ENCODE measurements around the gene KREMEN2. TPM values are rescaled to one million over a fixed set of nuclear protein-coding genes. Genes with fewer than 3 reads are reported as not detected.

The KREMEN2 gene
- total RNA-seq, 1 donor from 2014 or later = 18.8 TPM

- DNase-seq = no peak
Measured at GRCh38 chr16:2966043-2966807, 2.1 kb downstream of the KREMEN2 start.

- DNase-seq = no peak
Measured at GRCh38 chr16:2966808-2967191, 2.7 kb downstream of the KREMEN2 start.

DNA sequence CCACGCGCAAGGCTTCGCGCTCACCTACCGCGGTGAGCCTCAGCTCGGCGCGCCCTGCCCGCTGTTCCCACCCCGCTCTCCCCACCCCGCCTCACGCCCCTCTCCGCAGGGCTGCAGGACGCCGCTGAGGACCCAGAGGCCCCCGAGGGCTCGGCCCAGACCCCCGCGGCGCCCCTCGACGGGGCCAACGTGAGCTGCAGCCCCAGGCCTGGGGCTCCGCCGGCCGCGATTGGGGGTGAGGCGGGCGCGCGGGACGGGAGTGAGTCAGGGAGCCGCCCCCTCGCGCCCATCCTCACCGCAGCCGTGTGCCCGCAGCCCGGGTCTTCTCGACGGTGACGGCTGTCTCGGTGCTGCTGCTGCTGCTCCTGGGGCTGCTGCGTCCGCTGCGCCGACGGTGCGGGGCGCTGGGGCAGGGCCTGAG, 3.1 kb downstream of the KREMEN2 start:
- DNase-seq = no peak

GRCh38 chr16:2967721-2968161, 3.7 kb downstream of the KREMEN2 start:
- DNase-seq = no peak

GRCh38 chr16:2968368-2968737, 4.3 kb downstream of the KREMEN2 start:
- DNase-seq = no peak

DNA sequence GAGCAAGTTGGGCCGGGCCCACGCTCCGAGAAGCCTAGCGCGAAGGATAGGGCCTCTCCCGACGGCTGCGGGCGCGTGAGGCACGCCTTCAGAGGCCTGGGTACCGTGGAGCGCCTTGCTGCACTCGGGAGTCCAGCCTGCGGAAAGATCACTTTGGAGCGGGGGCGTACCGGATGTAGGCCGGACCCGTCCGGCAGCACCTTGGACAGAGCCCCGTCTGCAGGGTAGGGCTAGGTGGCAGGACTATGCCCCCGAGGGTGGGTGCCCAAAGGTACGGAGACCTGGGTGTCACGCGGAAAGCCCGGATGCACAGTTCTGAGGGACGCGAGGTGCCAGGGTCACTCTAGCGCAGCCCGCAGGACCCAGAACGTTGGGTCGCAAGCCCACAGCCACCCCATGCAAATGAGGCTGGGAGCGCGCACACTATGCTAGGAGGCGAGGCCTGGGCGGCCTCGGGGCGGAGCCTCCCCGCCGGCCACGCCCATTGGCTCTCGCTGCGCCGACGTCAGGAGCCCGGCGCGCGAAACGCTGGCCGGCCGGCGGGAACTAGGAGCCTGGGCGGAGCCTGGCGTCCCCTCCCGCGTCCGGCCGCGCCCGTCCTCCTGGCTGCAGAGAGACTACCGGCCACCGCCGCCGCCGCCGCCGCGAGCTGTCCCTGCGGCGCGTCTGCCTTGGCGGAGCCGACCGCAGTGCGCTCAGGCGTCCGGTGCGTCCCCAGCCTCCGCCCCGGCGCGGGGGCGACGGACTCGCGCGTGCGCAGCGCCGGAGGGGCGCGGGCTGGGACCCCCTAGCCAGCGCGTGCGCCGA, 4.9 kb downstream of the KREMEN2 start, which contains the start of gene PAQR4:
Gene PAQR4, plus strand, starts transcription at position 611 of the 807 bp plus-strand sequence. CDS start 327 bp downstream, outside the sequence.
- DNase-seq = peak; percentile 51

GRCh38 chr16:2969545-2970521, 5.8 kb downstream of the KREMEN2 start:
- no peak for DNase-seq

- DNase-seq = no peak
Measured at GRCh38 chr16:2970563-2970962, 6.5 kb downstream of the KREMEN2 start.

DNA sequence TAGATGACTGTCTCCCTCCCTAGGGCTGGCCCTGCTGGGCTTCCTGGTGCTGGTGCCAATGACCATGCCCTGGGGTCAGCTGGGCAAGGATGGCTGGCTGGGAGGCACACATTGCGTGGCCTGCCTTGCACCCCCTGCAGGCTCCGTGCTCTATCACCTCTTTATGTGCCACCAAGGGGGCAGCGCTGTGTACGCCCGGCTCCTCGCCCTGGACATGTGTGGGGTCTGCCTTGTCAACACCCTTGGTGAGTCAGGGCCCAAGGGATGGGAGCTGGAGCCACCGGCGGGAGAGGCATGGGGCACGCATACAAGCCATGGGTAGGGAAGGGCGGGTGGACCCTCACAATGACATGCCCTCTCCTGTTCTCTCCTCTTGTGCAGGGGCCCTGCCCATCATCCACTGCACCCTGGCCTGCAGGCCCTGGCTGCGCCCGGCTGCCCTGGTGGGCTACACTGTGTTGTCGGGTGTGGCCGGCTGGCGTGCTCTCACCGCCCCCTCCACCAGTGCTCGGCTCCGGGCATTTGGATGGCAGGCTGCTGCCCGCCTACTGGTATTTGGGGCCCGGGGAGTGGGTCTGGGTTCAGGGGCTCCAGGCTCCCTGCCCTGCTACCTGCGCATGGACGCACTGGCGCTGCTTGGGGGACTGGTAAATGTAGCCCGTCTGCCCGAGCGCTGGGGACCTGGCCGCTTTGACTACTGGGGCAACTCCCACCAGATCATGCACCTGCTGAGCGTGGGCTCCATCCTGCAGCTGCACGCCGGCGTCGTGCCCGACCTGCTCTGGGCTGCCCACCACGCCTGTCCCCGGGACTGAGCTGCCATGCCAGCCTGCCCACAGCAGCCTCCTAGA, 7.3 kb downstream of the KREMEN2 start:
- no peak for DNase-seq

GRCh38 chr16:2971985-2972784, 8.1 kb downstream of the KREMEN2 start:
- no peak for DNase-seq

DNA sequence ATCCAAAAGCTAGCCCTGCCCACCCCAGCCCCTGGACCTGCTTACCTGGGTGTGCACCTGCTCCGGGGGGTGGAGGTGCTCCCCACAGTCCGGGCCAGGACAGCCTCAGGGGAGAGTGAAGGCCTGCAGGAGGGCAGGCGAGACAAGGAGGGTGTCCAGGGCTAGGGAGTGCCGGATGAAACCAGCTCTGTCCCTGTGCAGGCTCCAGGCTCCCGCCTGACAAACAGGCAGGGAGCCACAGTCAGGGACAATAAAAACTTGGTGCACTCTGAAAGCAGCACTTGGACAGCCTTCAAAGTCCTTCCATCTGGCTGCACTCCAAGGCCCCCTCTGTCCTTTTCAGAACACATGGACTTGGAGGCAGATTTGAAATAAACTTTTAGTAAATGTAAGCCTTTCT, 9.0 kb downstream of the KREMEN2 start:
- no peak for DNase-seq

- no peak for DNase-seq
Measured at GRCh38 chr16:2973605-2974318, 9.7 kb downstream of the KREMEN2 start.

DNA sequence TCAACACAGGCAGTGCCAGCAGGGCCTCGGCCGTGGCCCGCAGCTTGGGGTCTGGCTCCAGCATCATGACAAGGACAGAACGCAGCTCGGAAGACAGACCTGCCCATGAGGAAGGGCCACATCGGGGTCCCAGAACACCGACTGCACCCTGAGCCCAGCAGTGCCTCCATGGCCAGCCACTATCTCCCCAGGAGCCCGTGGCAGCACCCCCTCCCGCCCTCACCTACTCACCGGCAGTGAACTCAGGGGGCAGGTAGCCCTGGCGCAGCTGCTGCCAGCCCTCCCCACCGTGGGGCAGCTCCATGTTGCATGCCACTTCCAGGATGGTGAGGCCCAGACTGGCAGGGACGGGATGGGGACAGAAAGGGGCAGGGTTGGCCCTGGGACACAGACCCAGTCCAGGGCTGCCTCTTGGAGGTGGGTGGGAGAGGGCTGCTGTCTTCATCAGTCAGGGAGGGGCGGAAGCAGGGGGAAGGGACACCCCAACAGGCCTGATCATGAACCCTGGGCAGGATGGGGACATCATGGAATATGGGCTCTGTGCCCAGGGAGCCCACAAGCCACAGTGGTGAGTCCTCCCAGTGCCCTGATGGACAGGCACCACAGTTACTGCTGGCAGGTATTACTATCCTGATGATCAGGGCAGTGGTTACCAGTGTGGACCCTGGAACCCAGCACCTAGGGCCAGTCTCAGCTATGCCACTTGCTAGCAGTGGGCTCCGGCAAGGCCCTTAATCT, 10.4 kb downstream of the KREMEN2 start:
- DNase-seq = no peak

GRCh38 chr16:2975161-2975795, 11.2 kb downstream of the KREMEN2 start:
- DNase-seq = no peak

GRCh38 chr16:2976201-2976600, 12.1 kb downstream of the KREMEN2 start:
- no peak for DNase-seq

- no peak for DNase-seq
Measured at GRCh38 chr16:2976673-2977072, 12.6 kb downstream of the KREMEN2 start.

- no peak for DNase-seq
Measured at GRCh38 chr16:2977440-2977839, 13.4 kb downstream of the KREMEN2 start.

GRCh38 chr16:2979669-2980226, 15.7 kb downstream of the KREMEN2 start:
- no peak for DNase-seq

Measured in skin of body (tissue), 2 donors.